Uterus (tissue), 4 donors: ENCODE results near the gene PROX1. TPM values are rescaled to one million over a fixed set of nuclear protein-coding genes. Genes with fewer than 3 reads are reported as not detected.

Experiments used
- DNase-seq, 2 donors: peaks; one replicate each; pipeline ENCODE4 v3.0.0-alpha.2; 2019 to 2020
- H3K27ac ChIP-seq, 2 donors: fragments of 200-600 bp; sonication (generic); 1 replicate in 1 of 2; 2 replicates in 1 of 2; pipeline ENCODE4 v1.5.1; 2016 to 2018
- H3K27me3 ChIP-seq, 2 donors: fragments of 200-600 bp; sonication (generic); one replicate each; pipeline ENCODE4 v1.5.1; 2018 to 2019; ENCODE audit warnings: control low read depth in 1 of 2
- H3K36me3 ChIP-seq, 2 donors: fragments of 200-600 bp; sonication (generic); one replicate each; pipeline ENCODE4 v1.5.1; 2019; ENCODE audit warnings: control low read depth in 1 of 2
- H3K4me1 ChIP-seq, 2 donors: fragments of 200-600 bp; sonication (generic); one replicate each; pipeline ENCODE4 v1.5.1; 2018 to 2019; ENCODE audit warnings: control low read depth in 1 of 2
- H3K4me3 ChIP-seq, 2 donors: fragments of 200-600 bp; sonication (generic); 1 replicate in 1 of 2; 2 replicates in 1 of 2; pipeline ENCODE4 v1.5.1; 2018 to 2019; ENCODE audit warnings: mild to moderate bottlenecking in 1 of 2
- H3K9me3 ChIP-seq, 2 donors: fragments of 200-600 bp; sonication (generic); one replicate each; pipeline ENCODE4 v1.5.1; 2019; ENCODE audit warnings: control low read depth in 1 of 2
- POLR2A ChIP-seq, 2 donors: fragments of 450-650 bp; IDR thresholded peaks; one replicate each; pipeline ENCODE4 v1.6.1; 2016; ENCODE audit warnings: antibody characterized with exemption in 2 of 2, mild to moderate bottlenecking in 1 of 2, moderate library complexity in 1 of 2
- intact Hi-C: fragments of 100-400 bp; cut with DNase I; formaldehyde crosslinking; loops from one replicate; pipeline ENCODE4 v1.15.1; 2023; ENCODE audit warnings: low total_unique reads
- total RNA-seq, 4 donors: library from RNA; depleted of rRNA in 3 of 4; stranded (reverse); fragments of >200 nt in 3 of 4; gene quantifications; one replicate each; pipeline versions ENCODE4 v1.1.0 to v1.2.4, GENCODE V29; 2014 to 2023
- TF ChIP-seq, protein P1 (sequence below), 4 experiments: fragments of 200-600 bp in 2 of 4; fragments of 450-650 bp in 2 of 4; sonication (generic) in 2 of 4; IDR thresholded peaks; one replicate each; pipeline ENCODE4 v1.5.1; 2016 to 2019; ENCODE audit warnings: antibody characterized with exemption in 4 of 4, mild to moderate bottlenecking in 2 of 4, moderate library complexity in 1 of 4
- donor health status: DM: yes; HTN: yes; CAD: no.

PROX1 gene
- total RNA-seq, 4 donors from 2014 or later = 3.8 to 7.9 (median 4.1) TPM

DNA sequence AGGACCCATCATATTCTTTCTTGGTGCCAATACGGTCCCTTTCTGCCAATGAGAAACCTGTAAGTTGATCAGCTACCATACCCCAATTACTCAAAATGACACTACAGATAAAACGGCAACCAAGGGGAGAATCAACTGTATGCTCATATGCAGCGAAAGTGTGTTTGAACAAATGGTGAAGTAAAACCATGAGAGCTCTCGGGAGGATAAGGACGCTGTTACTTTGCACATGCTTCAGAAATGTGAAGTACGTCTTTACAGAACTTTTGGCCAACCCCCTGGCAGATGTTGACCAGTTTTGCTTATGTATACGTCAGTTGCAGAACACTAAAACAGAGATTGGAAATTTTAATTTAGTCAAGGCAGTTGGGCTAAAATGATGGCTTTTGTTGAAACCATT lies 79.6 kb downstream of the PROX1 start:
- intact Hi-C loops = no loop called here
- no peak for TF ChIP-seq POLR2A (IDR thresholded peaks at IDR 0.05)
- TF ChIP-seq, protein P1, sequence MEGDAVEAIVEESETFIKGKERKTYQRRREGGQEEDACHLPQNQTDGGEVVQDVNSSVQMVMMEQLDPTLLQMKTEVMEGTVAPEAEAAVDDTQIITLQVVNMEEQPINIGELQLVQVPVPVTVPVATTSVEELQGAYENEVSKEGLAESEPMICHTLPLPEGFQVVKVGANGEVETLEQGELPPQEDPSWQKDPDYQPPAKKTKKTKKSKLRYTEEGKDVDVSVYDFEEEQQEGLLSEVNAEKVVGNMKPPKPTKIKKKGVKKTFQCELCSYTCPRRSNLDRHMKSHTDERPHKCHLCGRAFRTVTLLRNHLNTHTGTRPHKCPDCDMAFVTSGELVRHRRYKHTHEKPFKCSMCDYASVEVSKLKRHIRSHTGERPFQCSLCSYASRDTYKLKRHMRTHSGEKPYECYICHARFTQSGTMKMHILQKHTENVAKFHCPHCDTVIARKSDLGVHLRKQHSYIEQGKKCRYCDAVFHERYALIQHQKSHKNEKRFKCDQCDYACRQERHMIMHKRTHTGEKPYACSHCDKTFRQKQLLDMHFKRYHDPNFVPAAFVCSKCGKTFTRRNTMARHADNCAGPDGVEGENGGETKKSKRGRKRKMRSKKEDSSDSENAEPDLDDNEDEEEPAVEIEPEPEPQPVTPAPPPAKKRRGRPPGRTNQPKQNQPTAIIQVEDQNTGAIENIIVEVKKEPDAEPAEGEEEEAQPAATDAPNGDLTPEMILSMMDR (IDR thresholded peaks at IDR 0.05) = no peak
- H3K4me3 ChIP-seq = no peak overlapping the region

DNA sequence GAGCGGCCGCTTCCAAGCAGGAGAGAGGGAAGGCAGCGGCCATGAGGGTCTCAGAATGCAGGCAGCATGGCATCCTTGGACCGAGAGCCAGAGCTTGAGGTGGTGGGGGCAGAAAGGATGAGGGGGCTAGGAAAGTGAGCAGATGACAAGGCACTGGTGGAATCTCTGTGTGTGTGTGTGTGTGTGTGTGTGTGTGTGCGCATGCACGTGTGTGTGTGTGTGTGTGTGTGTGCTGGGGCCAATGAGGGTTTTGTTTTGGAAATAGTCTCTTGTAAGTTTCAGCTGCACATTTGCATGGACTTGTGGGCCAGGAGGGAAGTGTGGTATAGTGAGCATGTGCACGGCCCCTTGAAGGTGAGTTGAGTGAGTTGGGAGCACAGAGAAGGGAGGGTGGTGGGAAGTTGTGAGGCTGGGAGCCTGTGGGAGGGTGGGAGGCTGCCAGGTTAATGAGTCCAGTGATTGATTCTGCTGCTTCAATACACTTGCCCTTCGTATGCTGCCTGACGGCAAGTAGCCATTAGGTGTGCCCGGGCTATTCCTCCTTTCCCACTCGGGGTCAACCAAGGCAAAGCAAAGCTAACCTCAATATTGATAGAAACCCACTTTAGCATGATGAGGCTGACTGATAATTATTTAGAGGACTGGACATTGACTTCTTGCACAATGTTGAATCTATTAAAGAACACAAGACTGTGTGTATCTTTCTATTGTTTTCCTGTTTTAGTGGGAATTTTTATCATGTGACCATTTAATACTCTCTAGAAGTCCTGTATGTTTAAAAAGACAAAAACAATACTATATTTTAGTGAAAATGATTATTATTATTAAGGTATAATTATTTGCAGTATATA lies 80.3 kb downstream of the PROX1 start:
- TF ChIP-seq, protein P1 (IDR thresholded peaks at IDR 0.05) = no peak
- no peak for TF ChIP-seq POLR2A (IDR thresholded peaks at IDR 0.05)
- Histone ChIP-seq H3K9me3 (no peaks in the 10 kb centered on the region), H3K36me3 (no peaks in the 10 kb centered on the region), H3K27ac (no peak overlapping the region), H3K4me3 (no peak overlapping the region), H3K4me1 (no peaks in the 10 kb centered on the region), H3K27me3 (no peaks in the 10 kb centered on the region)
- intact Hi-C loops = no loop called here
- DNase-seq = no peak

More for the DNA sequence above, 79.6 kb downstream of the PROX1 start:
- H3K27ac ChIP-seq = no peak overlapping the region
- H3K27me3 ChIP-seq = no peaks in the 10 kb centered on the region
- no peak for DNase-seq
- H3K36me3 ChIP-seq = no peaks in the 10 kb centered on the region
- no peaks in the 10 kb centered on the region for H3K4me1 ChIP-seq
- H3K9me3 ChIP-seq = no peaks in the 10 kb centered on the region

DNA sequence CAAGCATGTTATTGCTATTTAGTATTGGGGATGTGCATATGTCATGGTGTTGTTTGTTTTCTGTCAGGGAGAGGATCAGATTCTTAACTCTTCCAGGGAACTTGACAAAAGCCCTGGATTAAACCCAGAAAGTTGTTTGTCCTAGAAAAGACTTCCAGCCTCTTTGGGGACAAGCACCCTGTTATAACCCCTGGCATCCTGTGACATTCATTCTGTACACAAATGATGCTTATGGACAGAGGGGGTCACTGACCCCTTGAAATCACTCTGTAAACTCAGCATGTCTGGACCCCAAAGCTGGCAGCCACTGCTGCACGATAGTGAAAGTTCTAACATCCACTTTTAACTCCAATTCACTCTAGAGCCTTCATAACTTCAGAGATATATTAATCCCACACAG lies 81.2 kb downstream of the PROX1 start:
- no peaks in the 10 kb centered on the region for H3K27me3 ChIP-seq
- H3K36me3 ChIP-seq = no peaks in the 10 kb centered on the region
- intact Hi-C loops = no loop called here

DNA sequence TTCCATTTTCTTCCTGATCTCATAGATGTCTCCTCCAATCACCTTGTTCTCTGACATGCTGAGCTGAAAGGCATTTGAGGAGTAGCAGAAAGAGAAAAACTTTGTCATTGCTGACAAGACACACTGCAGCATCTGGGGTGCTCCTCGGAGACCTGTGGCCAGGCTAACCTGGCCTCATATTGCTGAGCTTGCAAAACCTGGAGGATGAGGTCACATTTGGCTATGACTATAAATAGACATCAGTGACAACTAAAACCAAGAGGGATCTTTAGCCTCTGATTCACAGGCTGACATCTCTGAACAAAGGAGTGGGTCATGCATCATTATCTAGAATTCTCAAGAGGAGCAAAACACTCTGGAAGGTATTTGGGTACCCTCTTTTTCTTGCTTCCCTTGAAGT lies 83.7 kb downstream of the PROX1 start:
- H3K4me1 ChIP-seq = no peaks in the 10 kb centered on the region
- intact Hi-C loops = no loop called here
- H3K36me3 ChIP-seq = no peaks in the 10 kb centered on the region
- DNase-seq = no peak
- no peak overlapping the region for H3K27ac ChIP-seq
- H3K27me3 ChIP-seq = no peaks in the 10 kb centered on the region
- H3K4me3 ChIP-seq = no peak overlapping the region
- H3K9me3 ChIP-seq = no peaks in the 10 kb centered on the region
- no peak for TF ChIP-seq POLR2A (IDR thresholded peaks at IDR 0.05)
- TF ChIP-seq, protein P1 (IDR thresholded peaks at IDR 0.05) = no peak

More for the DNA sequence above, 81.2 kb downstream of the PROX1 start:
- DNase-seq = no peak
- TF ChIP-seq POLR2A (IDR thresholded peaks at IDR 0.05) = no peak
- TF ChIP-seq, protein P1 (IDR thresholded peaks at IDR 0.05) = no peak
- H3K4me1 ChIP-seq = no peaks in the 10 kb centered on the region
- no peak overlapping the region for H3K27ac ChIP-seq
- no peak overlapping the region for H3K4me3 ChIP-seq
- H3K9me3 ChIP-seq = no peaks in the 10 kb centered on the region

DNA sequence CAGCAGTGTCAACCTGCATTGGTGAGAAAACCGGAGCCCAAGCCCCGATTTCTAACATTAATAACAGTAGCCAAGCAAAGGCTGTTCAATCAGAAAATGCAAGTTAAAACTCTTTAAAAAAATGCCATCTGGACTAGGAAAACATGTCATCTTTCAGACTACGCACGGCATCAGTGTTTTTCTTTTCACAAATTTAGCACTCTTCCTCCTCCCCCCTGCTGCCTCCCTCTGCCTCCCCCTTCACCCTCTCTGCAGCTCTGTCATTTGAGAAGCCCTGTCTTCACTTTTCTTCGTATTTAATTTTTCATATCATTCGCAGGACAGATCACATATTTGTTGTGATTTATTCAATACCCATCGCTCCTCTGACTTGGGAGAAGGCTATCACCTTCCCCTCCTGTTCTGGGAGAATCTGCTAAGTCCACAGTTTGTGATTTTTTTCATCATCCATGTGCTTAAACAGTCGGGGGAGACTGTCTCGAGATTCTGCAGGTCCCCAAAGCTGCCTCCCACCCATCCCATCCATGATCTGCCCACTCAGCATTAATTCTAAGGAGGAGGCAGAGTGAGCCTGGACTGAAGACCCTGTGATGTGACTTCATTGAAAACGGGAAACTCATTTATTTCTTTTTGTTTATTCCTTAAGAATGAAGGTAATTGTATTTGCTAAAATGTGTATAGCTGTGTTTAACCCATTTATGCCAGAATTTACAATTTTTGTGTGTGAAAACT lies 84.8 kb downstream of the PROX1 start:
- Histone ChIP-seq H3K4me3 (no peak overlapping the region), H3K27me3 (no peaks in the 10 kb centered on the region), H3K36me3 (no peaks in the 10 kb centered on the region), H3K9me3 (no peaks in the 10 kb centered on the region), H3K4me1 (no peaks in the 10 kb centered on the region), H3K27ac (no peak overlapping the region)
- TF ChIP-seq, protein P1 (IDR thresholded peaks at IDR 0.05) = no peak
- TF ChIP-seq POLR2A (IDR thresholded peaks at IDR 0.05) = no peak
- DNase-seq = no peak
- intact Hi-C loops = no loop called here
